Gastroesophageal sphincter (tissue), 3 donors: ENCODE data around the gene EFEMP2.

Experiments used
- POLR2A ChIP-seq, 2 donors: fragments of 450-650 bp; IDR thresholded peaks; one replicate each; pipeline ENCODE4 v1.6.1; 2017; ENCODE audit warnings: antibody characterized with exemption in 2 of 2, mild to moderate bottlenecking in 2 of 2, moderate library complexity in 1 of 2
- TF ChIP-seq, protein P1 (sequence below), 4 experiments: fragments of 200-600 bp in 2 of 4; fragments of 450-650 bp in 2 of 4; sonication (generic) in 1 of 4; IDR thresholded peaks; one replicate each; pipeline ENCODE4 v1.5.1; 2017 to 2019; ENCODE audit warnings: antibody characterized with exemption in 4 of 4, mild to moderate bottlenecking in 2 of 4, moderate library complexity in 2 of 4

DNA sequence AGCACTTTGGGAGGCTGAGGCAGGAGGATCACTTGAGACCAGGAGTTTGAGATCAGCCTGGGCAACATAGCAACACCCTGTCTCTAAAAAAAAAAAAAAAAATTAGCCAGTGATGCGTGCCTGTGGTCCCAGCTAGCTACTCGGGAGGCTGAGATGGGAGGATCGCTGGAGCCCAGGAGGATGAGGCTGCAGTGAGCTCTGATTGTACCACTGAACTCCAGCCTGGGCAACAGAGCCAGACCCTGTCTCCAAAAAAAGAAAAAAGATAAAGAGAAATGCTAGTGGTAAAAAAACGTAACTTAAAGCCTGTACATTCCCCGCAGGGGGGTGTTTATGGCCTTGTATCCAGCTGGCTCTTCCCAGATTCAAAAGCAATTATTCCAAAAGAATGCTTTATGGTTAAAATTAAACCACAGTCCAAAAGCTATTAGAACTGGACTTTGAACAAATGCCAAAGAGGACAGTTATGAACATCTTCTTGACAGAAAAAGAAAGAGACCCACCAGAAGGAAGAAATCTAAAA, 55.2 kb downstream of the EFEMP2 start:
- TF ChIP-seq POLR2A (IDR thresholded peaks at IDR 0.05) = no peak
- TF ChIP-seq, protein P1, sequence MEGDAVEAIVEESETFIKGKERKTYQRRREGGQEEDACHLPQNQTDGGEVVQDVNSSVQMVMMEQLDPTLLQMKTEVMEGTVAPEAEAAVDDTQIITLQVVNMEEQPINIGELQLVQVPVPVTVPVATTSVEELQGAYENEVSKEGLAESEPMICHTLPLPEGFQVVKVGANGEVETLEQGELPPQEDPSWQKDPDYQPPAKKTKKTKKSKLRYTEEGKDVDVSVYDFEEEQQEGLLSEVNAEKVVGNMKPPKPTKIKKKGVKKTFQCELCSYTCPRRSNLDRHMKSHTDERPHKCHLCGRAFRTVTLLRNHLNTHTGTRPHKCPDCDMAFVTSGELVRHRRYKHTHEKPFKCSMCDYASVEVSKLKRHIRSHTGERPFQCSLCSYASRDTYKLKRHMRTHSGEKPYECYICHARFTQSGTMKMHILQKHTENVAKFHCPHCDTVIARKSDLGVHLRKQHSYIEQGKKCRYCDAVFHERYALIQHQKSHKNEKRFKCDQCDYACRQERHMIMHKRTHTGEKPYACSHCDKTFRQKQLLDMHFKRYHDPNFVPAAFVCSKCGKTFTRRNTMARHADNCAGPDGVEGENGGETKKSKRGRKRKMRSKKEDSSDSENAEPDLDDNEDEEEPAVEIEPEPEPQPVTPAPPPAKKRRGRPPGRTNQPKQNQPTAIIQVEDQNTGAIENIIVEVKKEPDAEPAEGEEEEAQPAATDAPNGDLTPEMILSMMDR (IDR thresholded peaks at IDR 0.05) = no peak
